ENCODE measurements around the gene KCP.
A peak's percentile ranks its signal among the peaks of the same experiment; 100 is the strongest.

The KCP gene

DNA sequence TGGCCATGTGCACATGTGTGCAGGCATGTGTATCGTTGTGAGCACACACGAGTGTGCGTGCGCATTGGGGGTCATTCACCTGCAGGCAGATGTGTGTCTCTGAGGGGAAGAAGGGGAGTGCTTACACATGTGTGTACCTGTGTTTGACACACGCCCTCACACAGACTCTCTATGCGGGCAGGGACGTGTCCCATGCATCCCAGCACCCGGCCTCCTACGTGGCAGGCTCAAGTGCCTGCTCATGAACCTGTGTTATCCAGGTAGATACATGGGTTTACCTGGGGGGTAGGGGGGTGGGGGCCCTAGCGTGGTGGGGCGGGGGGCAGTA is 18.6 kb downstream of the KCP start:
- Histone ChIP-seq H3K4me1 (ENCODE audit: control insufficient read depth, insufficient read depth, low read length) (no peaks in the 10 kb centered on the region), H3K36me3 (ENCODE audit: control insufficient read depth, insufficient read depth, low read length) (no peaks in the 10 kb centered on the region), H3K4me3 (ENCODE audit: insufficient read depth, low read depth, low read length) (no peak overlapping the region), H3K27me3 (ENCODE audit: control insufficient read depth, insufficient read depth, low read length, poor library complexity, severe bottlenecking) (peaks cover 17% of the 10 kb centered on the region), H3K9me3 (ENCODE audit: control insufficient read depth, low read length) (no peaks in the 10 kb centered on the region), H3K27ac (ENCODE audit: insufficient read depth, low read depth, low read length, poor library complexity, severe bottlenecking) (no peak overlapping the region)
- WGBS, 2 experiments, result 96% methylated on average over 9 to 10 of the region's 11 CpGs

GRCh38 chr7:128891110-128891941 is 19.2 kb downstream of the KCP start:
- H3K4me3 ChIP-seq (ENCODE audit: insufficient read depth, low read depth, low read length), result peak overlapping the region; percentile 18
- no peaks in the 10 kb centered on the region for H3K4me1 ChIP-seq (ENCODE audit: control insufficient read depth, insufficient read depth, low read length)
- peaks cover 17% of the 10 kb centered on the region for H3K27me3 ChIP-seq (ENCODE audit: control insufficient read depth, insufficient read depth, low read length, poor library complexity, severe bottlenecking)
- H3K27ac ChIP-seq (ENCODE audit: insufficient read depth, low read depth, low read length, poor library complexity, severe bottlenecking), result no peak overlapping the region
- H3K36me3 ChIP-seq (ENCODE audit: control insufficient read depth, insufficient read depth, low read length), result no peaks in the 10 kb centered on the region
- H3K9me3 ChIP-seq (ENCODE audit: control insufficient read depth, low read length), result no peaks in the 10 kb centered on the region
- 53 to 57% methylated on average over 41 of the region's 41 CpGs for WGBS, 2 experiments

DNA sequence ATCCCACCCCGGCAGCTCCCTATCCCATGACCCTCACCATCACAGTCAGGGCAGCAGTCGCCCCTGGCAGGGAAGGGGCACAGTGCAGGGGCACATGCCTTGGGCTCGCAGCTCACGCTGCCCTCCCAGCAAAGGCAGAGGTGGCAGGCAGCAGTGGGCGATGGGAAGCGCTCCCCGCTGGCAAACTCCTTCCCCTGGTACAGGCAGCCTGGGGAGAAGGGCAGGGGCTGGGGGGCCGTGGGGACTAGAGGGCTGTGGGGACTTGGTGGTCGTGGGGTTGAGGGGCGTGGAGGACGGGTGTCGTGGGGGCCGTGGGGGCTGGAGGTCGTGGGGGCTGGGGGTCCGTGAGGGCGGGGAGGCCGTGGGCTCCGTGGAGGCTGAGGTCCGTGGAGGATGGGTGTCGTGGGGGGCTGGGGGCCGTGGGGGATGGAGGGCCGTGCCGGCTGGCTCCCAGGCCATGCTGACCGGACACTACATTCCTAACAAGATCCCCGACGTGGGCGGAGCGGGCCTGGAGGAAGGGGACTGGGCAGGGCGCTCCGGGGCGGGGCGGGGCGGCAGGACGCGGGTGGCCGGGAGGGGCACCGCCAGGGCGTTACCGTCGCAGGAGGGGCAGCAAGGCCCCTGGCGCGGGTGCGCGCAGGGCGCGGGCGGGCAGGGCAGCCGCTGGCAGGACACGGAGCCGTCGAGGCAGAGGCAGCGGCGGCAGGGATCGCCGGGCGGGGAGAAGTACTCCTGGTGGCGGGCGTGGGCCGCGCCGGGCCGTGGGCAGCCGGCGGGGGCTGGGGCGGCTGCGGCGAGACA is 20.0 kb downstream of the KCP start:
- H3K27ac ChIP-seq (ENCODE audit: insufficient read depth, low read depth, low read length, poor library complexity, severe bottlenecking), result no peak overlapping the region
- H3K4me3 ChIP-seq (ENCODE audit: insufficient read depth, low read depth, low read length), result peak overlapping the region; percentile 18
- H3K4me1 ChIP-seq (ENCODE audit: control insufficient read depth, insufficient read depth, low read length), result no peaks in the 10 kb centered on the region
- peaks cover 17% of the 10 kb centered on the region for H3K27me3 ChIP-seq (ENCODE audit: control insufficient read depth, insufficient read depth, low read length, poor library complexity, severe bottlenecking)
- no peaks in the 10 kb centered on the region for H3K9me3 ChIP-seq (ENCODE audit: control insufficient read depth, low read length)
- no peaks in the 10 kb centered on the region for H3K36me3 ChIP-seq (ENCODE audit: control insufficient read depth, insufficient read depth, low read length)
- 58 to 60% methylated on average over 67 of the region's 67 CpGs for WGBS, 2 experiments

DNA sequence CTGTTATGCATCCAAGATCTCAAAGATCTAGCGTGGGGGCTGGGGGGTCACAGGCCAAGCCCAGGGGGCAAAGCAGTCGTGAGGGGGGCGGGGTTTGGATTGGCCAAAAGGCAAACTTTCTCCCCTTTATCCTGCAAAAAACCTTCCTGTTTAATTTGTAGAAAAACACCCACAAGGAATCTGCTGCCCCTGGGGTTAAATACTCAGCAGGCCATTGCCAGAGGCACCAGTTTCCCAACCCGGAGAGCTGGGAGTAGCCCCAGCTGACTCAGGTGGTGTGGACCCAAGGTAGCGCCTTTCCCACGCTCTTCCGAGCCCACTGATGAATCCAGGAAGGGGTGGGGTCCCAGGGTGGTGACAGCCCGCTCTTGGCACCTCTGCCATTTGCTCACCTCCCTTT is 21.4 kb downstream of the KCP start:
- Histone ChIP-seq H3K9me3 (ENCODE audit: control insufficient read depth, low read length) (no peaks in the 10 kb centered on the region), H3K27me3 (ENCODE audit: control insufficient read depth, insufficient read depth, low read length, poor library complexity, severe bottlenecking) (peaks cover 17% of the 10 kb centered on the region), H3K4me3 (ENCODE audit: insufficient read depth, low read depth, low read length) (no peak overlapping the region)

DNA sequence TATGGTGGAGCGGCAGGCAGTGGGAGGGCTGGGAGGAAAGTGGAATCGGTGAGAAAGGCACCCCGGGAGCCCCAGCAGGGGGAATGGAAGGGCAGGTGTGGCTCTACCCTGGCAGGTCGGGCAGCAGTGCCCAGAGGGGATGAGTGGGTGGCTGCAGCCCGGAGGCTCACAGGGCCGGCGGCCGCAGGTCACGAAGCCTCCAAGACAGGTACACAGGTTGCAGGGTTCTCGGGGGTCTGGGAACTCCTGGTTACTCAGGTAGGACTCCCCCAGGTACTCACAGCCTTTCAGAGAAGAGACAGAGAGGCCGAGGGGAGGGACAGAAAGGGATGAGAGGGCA is 21.8 kb downstream of the KCP start:
- Histone ChIP-seq H3K27ac (ENCODE audit: insufficient read depth, low read depth, low read length, poor library complexity, severe bottlenecking) (no peak overlapping the region), H3K9me3 (ENCODE audit: control insufficient read depth, low read length) (no peaks in the 10 kb centered on the region), H3K27me3 (ENCODE audit: control insufficient read depth, insufficient read depth, low read length, poor library complexity, severe bottlenecking) (peaks cover 17% of the 10 kb centered on the region), H3K4me1 (ENCODE audit: control insufficient read depth, insufficient read depth, low read length) (peaks cover 8% of the 10 kb centered on the region), H3K36me3 (ENCODE audit: control insufficient read depth, insufficient read depth, low read length) (no peaks in the 10 kb centered on the region), H3K4me3 (ENCODE audit: insufficient read depth, low read depth, low read length) (no peak overlapping the region)
- WGBS, 2 experiments, result 76 to 78% methylated on average over 11 of the region's 11 CpGs

More for the DNA sequence above, 21.4 kb downstream of the KCP start:
- Histone ChIP-seq H3K4me1 (ENCODE audit: control insufficient read depth, insufficient read depth, low read length) (peaks cover 5% of the 10 kb centered on the region), H3K36me3 (ENCODE audit: control insufficient read depth, insufficient read depth, low read length) (no peaks in the 10 kb centered on the region), H3K27ac (ENCODE audit: insufficient read depth, low read depth, low read length, poor library complexity, severe bottlenecking) (no peak overlapping the region)
- 59 to 60% methylated on average over 8 of the region's 8 CpGs for WGBS, 2 experiments

DNA sequence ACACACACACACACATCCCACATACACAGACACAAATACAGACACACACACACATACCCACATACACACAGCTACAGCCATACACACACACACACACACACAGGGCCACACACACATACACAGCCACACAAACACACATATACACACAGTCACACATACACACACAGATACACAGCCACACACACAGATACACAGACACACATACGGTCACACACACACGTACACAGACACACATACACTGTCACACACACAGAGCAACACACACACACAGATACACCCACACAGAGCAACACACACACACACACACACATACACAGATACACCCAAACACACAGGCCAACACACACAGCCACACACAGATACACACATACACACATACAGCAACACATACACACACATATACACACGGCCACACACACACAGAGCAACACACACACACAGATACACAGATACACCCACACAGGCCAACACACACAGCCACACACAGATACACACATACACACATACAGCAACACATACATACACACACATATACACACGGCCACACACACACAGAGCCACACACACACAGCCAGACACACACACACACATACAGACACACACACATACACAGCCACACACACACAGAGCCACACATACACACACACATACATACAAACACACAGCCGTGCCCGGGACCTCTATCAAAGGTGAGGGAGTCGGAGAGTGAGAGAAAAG is 22.3 kb downstream of the KCP start:
- H3K9me3 ChIP-seq (ENCODE audit: control insufficient read depth, low read length), result no peaks in the 10 kb centered on the region
- peaks cover 17% of the 10 kb centered on the region for H3K27me3 ChIP-seq (ENCODE audit: control insufficient read depth, insufficient read depth, low read length, poor library complexity, severe bottlenecking)
- no peak overlapping the region for H3K27ac ChIP-seq (ENCODE audit: insufficient read depth, low read depth, low read length, poor library complexity, severe bottlenecking)
- no peaks in the 10 kb centered on the region for H3K36me3 ChIP-seq (ENCODE audit: control insufficient read depth, insufficient read depth, low read length)
- H3K4me3 ChIP-seq (ENCODE audit: insufficient read depth, low read depth, low read length), result no peak overlapping the region
- peaks cover 8% of the 10 kb centered on the region for H3K4me1 ChIP-seq (ENCODE audit: control insufficient read depth, insufficient read depth, low read length)
- 83 to 89% methylated on average over 7 of the region's 7 CpGs for WGBS, 2 experiments

DNA sequence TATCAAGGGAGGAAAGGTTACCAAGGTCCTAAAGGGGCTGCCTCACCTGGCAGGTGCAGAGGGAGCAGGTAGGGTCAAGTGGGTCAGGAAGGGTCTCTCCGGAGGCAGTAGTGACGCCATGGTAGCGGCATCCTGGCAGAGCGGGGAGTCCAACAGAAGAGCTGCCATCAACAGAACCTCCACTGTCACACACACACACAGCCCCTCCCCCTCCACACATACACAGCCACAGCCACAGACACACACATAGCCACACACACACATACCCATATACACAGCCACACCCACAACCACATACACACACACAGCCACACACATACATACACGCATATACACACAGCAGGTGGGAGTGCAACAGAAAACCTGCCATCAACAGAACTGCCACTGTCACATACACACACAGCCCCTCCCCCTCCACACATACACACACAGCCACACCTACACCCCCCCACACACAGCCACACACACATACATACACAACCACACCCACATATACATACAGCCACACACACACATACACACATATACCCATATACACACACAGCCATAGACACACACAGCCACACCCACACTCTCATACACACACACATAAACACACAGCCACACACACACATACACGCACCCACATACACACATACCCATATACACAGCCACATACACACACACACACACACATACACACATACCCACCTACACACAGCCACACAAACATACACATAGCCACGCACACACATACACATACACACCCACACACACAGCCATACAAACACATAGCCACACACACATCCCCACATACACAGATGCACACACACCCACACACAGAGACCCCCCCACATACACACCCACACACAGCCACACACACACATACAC is 23.1 kb downstream of the KCP start:
- Histone ChIP-seq H3K4me1 (ENCODE audit: control insufficient read depth, insufficient read depth, low read length) (peaks cover 8% of the 10 kb centered on the region), H3K36me3 (ENCODE audit: control insufficient read depth, insufficient read depth, low read length) (no peaks in the 10 kb centered on the region), H3K27me3 (ENCODE audit: control insufficient read depth, insufficient read depth, low read length, poor library complexity, severe bottlenecking) (peaks cover 17% of the 10 kb centered on the region), H3K4me3 (ENCODE audit: insufficient read depth, low read depth, low read length) (no peak overlapping the region), H3K9me3 (ENCODE audit: control insufficient read depth, low read length) (no peaks in the 10 kb centered on the region), H3K27ac (ENCODE audit: insufficient read depth, low read depth, low read length, poor library complexity, severe bottlenecking) (no peak overlapping the region)
- WGBS, 2 experiments, result 85 to 94% methylated on average over 7 of the region's 7 CpGs

- WGBS, 2 experiments, result 77 to 86% methylated on average over 14 of the region's 14 CpGs
- H3K27ac ChIP-seq (ENCODE audit: insufficient read depth, low read depth, low read length, poor library complexity, severe bottlenecking), result no peak overlapping the region
- no peaks in the 10 kb centered on the region for H3K36me3 ChIP-seq (ENCODE audit: control insufficient read depth, insufficient read depth, low read length)
- H3K4me1 ChIP-seq (ENCODE audit: control insufficient read depth, insufficient read depth, low read length), result peaks cover 8% of the 10 kb centered on the region
- H3K9me3 ChIP-seq (ENCODE audit: control insufficient read depth, low read length), result no peaks in the 10 kb centered on the region
- no peak overlapping the region for H3K4me3 ChIP-seq (ENCODE audit: insufficient read depth, low read depth, low read length)
- peaks cover 17% of the 10 kb centered on the region for H3K27me3 ChIP-seq (ENCODE audit: control insufficient read depth, insufficient read depth, low read length, poor library complexity, severe bottlenecking)
These were observed 23.9 kb downstream of the KCP start for GRCh38 chr7:128886391-128887168.

Data from ectodermal cell (in vitro differentiated cells).